ENCODE data around the gene PDSS2.
"Not testable (repeated sequence)": the region's sequence is repeated elsewhere in the genome, so short reads cannot be mapped to it uniquely, and the experiment has no call there.

The PDSS2 gene

DNA sequence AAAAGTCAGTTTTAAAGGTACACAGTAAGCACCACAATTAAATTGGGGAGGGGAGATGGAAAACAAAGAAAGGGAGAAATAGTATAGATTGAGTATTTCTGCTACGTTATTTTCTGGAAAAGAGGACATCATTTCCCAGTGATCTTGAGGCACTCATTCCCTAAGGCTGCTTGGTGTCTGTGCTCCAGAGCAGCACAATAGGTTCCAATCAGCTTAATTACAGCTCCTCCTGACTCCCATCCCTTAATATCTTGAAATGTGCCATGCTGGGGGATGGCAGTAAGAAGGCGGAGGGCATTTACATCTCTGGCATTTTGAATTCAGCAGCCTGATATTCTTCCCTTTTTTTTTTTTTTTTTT lies 304.6 kb downstream of the PDSS2 start:
- no peak for DNase-seq (ENCODE audit: low read depth)
- H3K4me3 ChIP-seq (ENCODE audit: low read depth, low read length) = no peak overlapping the region
- TF ChIP-seq, protein P1, sequence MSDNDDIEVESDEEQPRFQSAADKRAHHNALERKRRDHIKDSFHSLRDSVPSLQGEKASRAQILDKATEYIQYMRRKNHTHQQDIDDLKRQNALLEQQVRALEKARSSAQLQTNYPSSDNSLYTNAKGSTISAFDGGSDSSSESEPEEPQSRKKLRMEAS (IDR thresholded peaks at IDR 0.05; ENCODE audit: low read depth, low read length) = no peak
- no peak for TF ChIP-seq MYC (IDR thresholded peaks at IDR 0.05; ENCODE audit: low read depth, low read length)

DNA sequence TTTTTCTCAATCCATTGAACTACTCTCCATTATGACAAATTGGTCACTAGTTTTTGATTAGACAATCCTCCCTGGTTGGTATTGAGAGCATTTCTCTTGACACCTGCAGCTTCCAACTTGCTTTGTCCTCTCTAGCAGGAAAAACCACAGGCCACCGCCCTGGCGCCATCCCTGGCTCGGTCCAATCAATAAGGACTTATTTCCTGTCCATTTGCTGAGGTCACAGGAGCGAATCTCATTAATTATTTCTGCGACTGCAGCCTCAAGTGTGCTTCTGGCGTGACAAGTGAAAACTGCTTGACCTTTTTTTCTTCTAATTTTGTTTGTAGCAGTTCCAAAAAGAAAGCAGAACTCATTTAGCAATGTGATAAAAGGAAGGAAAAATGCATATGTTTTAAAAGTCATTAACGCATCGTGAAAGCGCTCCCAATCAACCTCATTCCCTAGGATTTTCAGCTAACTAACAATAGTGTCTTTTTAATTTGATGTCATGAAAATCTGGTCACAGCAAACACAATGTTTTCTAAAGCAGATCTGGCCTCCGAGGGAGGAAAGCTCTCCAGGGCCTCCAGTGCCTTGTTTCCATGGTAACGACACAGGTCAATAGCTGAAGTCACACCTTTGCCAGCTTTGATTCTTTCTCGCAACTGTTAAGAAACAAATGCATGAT lies 305.1 kb downstream of the PDSS2 start:
- H3K4me3 ChIP-seq (ENCODE audit: low read depth, low read length) = no peak overlapping the region
- TF ChIP-seq, protein P1 (IDR thresholded peaks at IDR 0.05; ENCODE audit: low read depth, low read length) = no peak
- TF ChIP-seq MYC (IDR thresholded peaks at IDR 0.05; ENCODE audit: low read depth, low read length) (no peak), POLR2A (IDR thresholded peaks at IDR 0.05; ENCODE audit: extremely low read depth, insufficient read length) (no peak)
- TF ChIP-seq, protein P2, sequence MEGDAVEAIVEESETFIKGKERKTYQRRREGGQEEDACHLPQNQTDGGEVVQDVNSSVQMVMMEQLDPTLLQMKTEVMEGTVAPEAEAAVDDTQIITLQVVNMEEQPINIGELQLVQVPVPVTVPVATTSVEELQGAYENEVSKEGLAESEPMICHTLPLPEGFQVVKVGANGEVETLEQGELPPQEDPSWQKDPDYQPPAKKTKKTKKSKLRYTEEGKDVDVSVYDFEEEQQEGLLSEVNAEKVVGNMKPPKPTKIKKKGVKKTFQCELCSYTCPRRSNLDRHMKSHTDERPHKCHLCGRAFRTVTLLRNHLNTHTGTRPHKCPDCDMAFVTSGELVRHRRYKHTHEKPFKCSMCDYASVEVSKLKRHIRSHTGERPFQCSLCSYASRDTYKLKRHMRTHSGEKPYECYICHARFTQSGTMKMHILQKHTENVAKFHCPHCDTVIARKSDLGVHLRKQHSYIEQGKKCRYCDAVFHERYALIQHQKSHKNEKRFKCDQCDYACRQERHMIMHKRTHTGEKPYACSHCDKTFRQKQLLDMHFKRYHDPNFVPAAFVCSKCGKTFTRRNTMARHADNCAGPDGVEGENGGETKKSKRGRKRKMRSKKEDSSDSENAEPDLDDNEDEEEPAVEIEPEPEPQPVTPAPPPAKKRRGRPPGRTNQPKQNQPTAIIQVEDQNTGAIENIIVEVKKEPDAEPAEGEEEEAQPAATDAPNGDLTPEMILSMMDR (IDR thresholded peaks at IDR 0.05; ENCODE audit: low read depth, low read length) = no peak
- no peak for DNase-seq (ENCODE audit: low read depth)

DNA sequence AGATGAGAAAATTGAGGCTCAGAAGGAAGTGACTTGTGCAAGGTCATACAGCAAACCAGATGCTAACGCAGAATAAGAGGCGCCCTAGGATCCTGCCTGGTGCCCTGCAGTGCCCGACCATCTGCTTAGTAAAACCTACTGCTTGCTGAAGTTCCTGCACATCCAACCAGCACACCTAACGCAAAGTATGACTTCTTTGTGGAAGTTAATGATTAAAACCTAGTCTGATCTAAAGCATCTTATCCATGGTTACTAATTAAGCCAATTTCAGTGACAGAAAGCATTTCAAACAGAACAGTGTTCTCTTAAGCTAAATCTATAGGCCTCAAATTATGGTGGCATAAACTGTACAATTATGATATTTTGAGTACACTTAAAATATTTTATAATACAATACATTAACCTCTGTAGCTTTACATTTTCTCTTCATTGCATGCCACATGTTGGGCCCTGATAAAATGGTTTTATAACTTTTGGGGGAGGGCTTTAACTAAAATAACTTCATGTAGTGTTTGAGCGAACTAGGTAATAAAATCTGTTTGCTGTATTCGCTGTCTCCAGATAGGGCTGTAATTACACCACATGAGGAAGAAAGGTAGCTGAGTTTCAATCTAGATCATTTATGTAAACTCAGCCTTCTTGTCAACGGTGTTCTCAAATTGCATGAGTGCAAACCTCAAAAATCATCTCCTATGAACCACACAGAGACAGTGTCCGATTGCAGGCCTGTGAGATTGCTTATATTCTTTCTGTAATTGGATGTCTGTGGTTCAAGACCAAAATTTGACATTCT lies 306.5 kb downstream of the PDSS2 start:
- no peak for DNase-seq (ENCODE audit: low read depth)
- TF ChIP-seq, protein P1 (IDR thresholded peaks at IDR 0.05; ENCODE audit: low read depth, low read length) = no peak
- TF ChIP-seq, protein P2 (IDR thresholded peaks at IDR 0.05; ENCODE audit: low read depth, low read length) = no peak
- TF ChIP-seq MYC (IDR thresholded peaks at IDR 0.05; ENCODE audit: low read depth, low read length) (no peak), POLR2A (IDR thresholded peaks at IDR 0.05; ENCODE audit: extremely low read depth, insufficient read length) (no peak)
- no peak overlapping the region for H3K4me3 ChIP-seq (ENCODE audit: low read depth, low read length)

DNA sequence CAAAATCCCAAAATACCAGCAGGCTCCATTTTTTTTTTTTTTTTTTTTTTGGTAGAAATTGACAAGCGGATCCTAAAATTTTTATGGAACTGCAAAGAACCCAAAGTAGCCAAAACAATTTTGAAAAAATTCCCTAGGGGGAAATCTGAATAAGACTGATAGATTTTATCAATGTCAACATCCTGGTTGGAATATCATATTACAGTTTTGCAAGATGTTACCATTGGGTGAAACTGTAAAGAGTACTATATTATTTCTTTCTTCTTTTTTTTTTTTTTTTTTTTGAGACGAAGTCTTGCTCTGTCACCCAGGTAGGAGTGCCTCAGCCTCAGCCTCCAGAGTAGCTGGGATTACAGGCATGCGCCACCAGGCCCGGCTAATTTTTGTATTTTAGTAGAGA lies 314.7 kb downstream of the PDSS2 start:
- H3K4me3 ChIP-seq (ENCODE audit: low read depth, low read length) = no peak overlapping the region
- no peak for TF ChIP-seq POLR2A (IDR thresholded peaks at IDR 0.05; ENCODE audit: extremely low read depth, insufficient read length)

DNA sequence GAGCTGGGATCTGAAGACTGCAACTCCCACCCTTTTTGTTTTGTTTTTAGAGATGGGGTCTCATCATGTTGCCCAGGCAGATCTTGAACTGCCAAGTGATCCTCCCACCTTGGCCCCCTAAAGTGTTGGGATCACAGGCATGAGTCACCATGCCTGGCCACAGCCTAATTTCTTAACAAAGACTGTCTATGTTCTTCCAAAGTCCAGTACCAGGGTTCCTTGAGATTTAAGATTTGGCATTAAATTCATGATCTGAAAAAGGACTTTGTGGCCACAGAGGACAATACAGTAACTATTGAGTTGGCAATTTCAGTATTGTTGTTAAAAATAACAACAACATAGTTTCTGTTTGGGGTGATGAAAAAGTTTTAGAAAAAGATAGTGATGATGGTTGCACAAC lies 315.4 kb downstream of the PDSS2 start:
- TF ChIP-seq, protein P1 (IDR thresholded peaks at IDR 0.05; ENCODE audit: low read depth, low read length) = no peak
- no peak for TF ChIP-seq POLR2A (IDR thresholded peaks at IDR 0.05; ENCODE audit: extremely low read depth, insufficient read length)
- TF ChIP-seq, protein P2 (IDR thresholded peaks at IDR 0.05; ENCODE audit: low read depth, low read length) = no peak
- H3K4me3 ChIP-seq (ENCODE audit: low read depth, low read length) = no peak overlapping the region
- DNase-seq (ENCODE audit: low read depth) = no peak

More for the DNA sequence above, 314.7 kb downstream of the PDSS2 start:
- no peak for DNase-seq (ENCODE audit: low read depth)

DNA sequence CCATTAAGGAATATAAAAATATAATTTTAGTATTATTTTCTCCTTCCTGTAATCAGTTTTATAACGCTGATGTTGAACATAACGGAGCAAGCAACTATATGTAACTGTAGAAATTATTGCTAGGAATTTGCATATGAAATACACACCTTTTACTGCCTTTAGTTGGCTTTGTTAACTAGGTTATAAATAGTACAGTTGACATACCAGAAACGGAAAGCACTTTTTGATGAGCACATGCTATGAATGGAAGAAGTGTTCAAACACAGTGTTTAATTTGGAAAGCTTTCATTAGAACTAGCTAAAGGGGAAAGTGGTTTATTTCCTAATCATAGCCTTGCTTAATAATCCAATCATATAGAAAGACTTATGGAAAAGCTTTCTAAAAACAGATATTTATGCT lies 318.8 kb downstream of the PDSS2 start:
- TF ChIP-seq, protein P2 (IDR thresholded peaks at IDR 0.05; ENCODE audit: low read depth, low read length) = no peak
- TF ChIP-seq POLR2A (IDR thresholded peaks at IDR 0.05; ENCODE audit: extremely low read depth, insufficient read length) (no peak), MYC (IDR thresholded peaks at IDR 0.05; ENCODE audit: low read depth, low read length) (no peak)
- TF ChIP-seq, protein P1 (IDR thresholded peaks at IDR 0.05; ENCODE audit: low read depth, low read length) = no peak
- no peak for DNase-seq (ENCODE audit: low read depth)
- no peak overlapping the region for H3K4me3 ChIP-seq (ENCODE audit: low read depth, low read length)

DNA sequence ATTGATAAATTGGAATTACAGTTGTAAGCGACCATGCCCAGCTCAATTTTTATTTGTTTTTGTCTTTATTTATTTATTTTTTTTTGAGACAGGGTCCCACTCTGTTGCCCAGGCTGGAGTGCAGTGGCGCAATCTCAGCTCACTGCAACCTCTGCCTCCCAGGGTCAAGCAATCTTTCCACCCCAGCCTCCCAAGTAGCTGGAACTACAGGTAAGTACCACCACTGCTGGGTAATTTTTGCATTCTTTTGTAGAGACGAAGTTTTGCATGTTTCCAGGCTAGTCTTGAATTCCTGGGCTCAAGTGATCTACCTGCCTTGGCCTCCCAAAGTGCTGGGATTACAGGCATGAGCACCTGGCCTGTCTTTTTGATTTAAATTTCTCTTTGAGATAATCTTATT lies 323.0 kb downstream of the PDSS2 start:
- not testable (repeated sequence) for H3K4me3 ChIP-seq (ENCODE audit: low read depth, low read length); DNase-seq (ENCODE audit: low read depth)

DNA sequence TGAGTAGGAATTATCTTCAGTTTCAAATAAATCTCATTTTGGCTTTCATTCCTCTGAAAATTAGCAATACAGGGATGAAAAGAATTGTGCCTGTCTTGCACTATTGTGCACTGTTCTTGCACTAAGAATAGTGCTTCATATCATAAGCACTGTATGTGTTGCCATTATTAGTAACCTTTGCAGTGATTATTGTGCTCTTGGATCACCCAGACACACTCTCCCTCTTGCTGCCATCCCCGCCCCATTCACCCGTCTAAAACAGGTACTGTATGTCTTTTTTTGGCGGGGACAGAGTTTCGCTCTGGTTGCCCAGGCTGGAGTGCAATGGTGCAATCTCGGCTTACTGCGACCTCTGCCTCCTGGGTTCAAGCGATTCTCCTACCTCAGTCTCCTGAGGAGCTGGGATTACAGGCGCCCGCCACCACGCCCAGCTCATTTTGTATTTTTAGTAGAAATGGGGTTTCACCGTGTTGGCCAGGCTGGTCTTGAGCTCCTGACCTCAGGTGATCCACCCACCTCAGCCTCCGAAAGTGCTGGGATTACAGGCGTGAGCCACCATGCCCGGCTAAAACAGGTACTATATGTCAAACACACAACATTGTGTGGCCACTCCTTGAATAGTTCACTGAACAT lies 324.2 kb downstream of the PDSS2 start:
- H3K4me3 ChIP-seq (ENCODE audit: low read depth, low read length); DNase-seq (ENCODE audit: low read depth): not testable (repeated sequence)
